B cell (primary cell): ENCODE measurements around the gene MICU1.

Experiments used
- EZH2 ChIP-seq: IDR thresholded peaks from 2 replicates; pipeline ENCODE4 v1.6.1; 2012; ENCODE audit warnings: borderline replicate concordance, low read depth, mild to moderate bottlenecking, moderate library complexity, low read length; ENCODE audit not compliant: insufficient read depth, poor library complexity, severe bottlenecking
- TF ChIP-seq, protein P1 (sequence below): fragments of 200-600 bp; IDR thresholded peaks from one replicate; pipeline ENCODE4 v1.8.0; 2022; ENCODE audit warnings: antibody characterized with exemption, mild to moderate bottlenecking

- TF ChIP-seq, protein P1, sequence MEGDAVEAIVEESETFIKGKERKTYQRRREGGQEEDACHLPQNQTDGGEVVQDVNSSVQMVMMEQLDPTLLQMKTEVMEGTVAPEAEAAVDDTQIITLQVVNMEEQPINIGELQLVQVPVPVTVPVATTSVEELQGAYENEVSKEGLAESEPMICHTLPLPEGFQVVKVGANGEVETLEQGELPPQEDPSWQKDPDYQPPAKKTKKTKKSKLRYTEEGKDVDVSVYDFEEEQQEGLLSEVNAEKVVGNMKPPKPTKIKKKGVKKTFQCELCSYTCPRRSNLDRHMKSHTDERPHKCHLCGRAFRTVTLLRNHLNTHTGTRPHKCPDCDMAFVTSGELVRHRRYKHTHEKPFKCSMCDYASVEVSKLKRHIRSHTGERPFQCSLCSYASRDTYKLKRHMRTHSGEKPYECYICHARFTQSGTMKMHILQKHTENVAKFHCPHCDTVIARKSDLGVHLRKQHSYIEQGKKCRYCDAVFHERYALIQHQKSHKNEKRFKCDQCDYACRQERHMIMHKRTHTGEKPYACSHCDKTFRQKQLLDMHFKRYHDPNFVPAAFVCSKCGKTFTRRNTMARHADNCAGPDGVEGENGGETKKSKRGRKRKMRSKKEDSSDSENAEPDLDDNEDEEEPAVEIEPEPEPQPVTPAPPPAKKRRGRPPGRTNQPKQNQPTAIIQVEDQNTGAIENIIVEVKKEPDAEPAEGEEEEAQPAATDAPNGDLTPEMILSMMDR = no peak
- TF ChIP-seq EZH2 = no peak
Measured at GRCh38 chr10:72389716-72390115, 236.2 kb downstream of the MICU1 start.
